Activated CD8-positive, alpha-beta memory T cell treated with anti-CD3 and anti-CD28 coated beads, Interleukin-2, amount 50 U/mL, for 24 hours (primary cell): Measurements from ENCODE around the gene EEFSEC.
"Not testable (repeated sequence)": the region's sequence is repeated elsewhere in the genome, so short reads cannot be mapped to it uniquely, and the experiment has no call there.

Experiments used
- DNase-seq: peaks from one replicate; pipeline ENCODE4 v3.0.0-alpha.2; 2020; ENCODE audit errors: extremely low read depth

Gene EEFSEC

DNA sequence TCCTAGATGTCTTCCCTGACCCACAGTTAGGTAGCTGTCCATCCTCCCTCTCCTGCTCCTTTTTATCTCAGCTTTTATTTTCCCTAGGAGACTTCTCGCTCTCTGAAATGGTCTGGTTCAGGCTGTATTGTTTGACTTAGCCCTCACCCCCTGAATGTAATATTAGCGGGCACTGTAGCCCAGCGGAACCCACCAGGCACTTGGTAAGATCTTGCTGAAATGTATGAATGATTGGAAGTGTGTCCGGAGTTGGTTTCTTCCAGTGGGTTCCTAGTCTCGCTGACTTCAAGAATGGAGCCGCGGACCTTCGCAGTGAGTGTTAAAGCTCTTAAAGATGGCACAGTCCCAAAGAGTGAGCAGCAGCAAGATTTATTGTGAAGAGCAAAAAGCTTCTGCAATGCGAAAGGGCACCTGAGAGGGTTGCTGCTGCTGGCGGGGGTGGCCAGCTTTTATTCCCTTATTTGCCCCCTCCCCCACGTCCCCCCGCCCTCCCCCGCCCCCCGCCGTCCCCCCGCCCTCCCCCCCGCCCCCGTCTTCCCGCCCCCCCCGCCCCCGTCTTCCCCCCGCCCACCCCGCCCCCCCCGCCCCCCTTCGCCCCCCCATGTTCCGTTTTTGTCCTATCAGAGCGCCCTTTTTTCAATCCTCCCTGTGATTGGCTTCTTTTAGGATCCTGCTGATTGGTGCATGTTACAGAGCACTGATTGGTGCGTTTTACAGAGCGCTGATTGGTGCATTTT lies 694 bp upstream of the EEFSEC start:
- no peak for DNase-seq

DNA sequence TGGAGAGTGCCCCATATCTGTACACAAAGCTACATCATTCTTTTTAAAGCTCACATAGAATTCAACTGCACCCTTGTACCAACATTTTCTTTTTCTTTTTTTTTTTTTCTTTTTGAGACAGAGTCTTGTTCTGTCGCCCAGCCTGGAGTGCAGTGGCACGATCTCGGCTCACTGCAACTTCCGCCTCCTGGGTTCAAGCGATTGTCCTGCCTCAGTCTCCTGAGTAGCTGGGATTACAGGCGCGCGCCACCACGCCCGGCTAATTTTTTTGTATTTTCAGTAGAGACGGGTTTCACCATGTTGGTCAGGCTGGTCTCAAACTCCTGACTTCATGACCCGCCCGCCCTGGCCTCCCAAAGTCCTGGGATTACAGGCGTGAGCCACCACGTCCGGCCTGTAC lies 1.1 kb downstream of the EEFSEC start:
- not testable (repeated sequence) for DNase-seq

GRCh38 chr3:128155616-128156360 lies 2.5 kb downstream of the EEFSEC start:
- DNase-seq, result no peak

DNA sequence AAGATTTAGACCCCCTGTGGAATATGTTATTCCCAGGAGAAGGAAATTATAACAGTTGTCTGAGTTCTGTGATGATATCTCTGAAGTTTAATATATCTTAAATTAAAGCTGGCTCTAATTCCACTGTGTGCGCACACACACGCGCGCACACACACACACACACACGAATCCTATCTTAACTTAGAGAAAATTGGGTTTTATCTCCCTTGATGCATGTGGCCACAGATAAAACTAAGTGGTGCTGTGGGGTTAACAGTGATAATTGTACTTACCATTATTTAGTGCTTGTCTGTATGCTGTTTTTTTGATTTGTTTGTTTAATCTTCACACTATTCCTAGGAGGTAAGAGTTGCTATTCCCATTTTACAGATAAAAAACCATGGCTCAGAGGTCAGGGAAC lies 7.4 kb downstream of the EEFSEC start:
- DNase-seq, result no peak

GRCh38 chr3:128163432-128163831 lies 10.2 kb downstream of the EEFSEC start:
- DNase-seq, result no peak

DNA sequence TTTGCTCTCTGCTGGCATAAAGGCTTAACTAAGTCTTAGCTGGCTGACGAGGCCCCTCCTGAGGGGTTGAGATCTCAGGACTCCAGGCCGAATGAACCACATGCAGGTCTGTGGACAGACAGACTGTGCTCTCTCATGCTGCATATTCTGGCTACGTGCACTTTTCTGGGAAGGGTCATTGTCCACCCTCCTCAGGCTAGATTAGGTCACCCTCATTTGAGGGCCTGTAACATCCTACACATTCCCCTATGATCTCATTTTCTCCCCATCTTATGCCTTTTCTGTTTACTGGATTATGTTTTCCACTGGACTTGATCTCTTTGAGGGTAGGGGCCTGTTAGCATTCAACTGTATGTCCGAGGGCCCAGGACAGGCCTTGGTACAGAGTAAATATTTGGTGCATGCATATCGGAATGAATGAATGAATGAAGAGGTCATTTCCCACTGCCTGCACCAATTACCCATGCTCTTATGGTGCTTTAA lies 13.7 kb downstream of the EEFSEC start:
- DNase-seq, result no peak

DNA sequence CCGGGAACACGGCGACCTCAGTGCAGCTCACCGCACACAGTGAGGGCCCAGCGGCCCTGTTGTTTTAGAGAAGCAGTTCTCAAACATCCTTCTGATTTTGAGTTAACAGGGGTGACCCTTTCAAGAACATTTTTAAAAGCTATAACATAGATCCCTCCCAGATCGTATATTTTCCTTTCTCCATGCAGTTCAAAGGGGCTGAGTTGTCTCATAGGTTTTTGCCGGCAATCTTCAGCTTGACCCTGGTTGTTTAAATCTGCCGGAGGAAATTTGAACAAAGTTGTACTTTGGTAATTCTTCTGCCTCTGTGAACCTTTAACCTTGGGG lies 14.3 kb downstream of the EEFSEC start:
- no peak for DNase-seq

- DNase-seq, result no peak
Observed at GRCh38 chr3:128167973-128168674, 14.8 kb downstream of the EEFSEC start.

DNA sequence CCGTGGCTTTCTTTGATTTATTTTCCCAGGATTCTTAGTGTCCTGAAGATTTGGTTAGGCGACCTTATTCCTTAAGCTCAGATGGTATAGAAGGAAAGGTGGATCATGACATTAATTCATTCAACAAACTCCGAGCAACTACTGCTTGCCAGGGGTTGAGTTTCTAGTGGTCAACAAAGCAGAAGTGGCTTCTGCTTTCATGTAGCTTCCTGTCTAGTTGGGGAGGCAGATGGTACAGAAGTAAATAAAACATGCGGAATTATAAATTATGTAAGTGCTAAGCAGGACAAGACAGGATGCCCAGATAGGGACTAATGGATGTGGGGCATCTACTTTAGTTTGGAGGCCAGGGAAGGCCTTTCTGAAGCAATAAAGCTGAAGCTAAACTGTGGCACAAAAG lies 15.6 kb downstream of the EEFSEC start:
- DNase-seq, result no peak

- no peak for DNase-seq
Observed at GRCh38 chr3:128170866-128171516, 17.7 kb downstream of the EEFSEC start.

- DNase-seq, result no peak
Observed at GRCh38 chr3:128173200-128173599, 19.9 kb downstream of the EEFSEC start.

DNA sequence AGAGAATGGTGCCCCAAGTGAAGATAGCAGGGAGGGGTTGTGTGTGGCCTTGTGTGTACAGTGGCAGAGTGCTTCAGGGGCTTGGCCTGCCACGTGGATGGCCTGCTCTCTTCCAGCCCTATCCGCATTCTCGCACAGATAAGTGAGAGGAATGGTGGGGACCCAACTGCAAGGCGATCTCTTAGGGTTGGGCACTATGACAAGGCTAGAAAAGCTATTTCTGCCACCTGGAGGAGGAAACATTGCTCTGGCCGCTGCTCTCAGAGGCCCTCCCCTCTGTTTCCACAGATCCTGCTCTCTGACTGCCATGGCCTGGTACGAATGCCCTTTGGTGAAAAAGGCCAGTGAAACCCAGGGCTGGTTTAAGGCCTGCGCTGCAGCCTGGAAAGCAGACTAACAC lies 20.6 kb downstream of the EEFSEC start:
- DNase-seq, result no peak

GRCh38 chr3:128174675-128175590 lies 21.7 kb downstream of the EEFSEC start:
- DNase-seq, result no peak

DNA sequence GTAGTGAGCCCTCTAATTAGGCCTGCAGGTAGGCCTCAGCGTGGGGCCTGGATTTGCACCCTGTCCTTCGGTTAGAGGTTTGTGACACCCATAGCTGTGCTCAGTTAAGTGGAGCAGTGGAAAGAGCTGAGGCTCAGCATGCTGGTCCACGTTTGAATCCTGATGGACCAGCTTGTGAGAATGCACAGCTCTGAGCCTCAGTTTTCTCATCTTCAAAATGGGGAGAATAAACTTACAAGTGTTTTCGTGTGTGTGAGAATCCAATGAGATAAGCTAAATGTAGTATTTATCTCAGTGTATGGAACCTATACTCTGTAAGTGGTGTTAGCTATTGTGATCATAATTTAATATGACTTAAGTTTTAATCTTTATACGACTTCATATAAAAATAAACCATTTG lies 22.5 kb downstream of the EEFSEC start:
- no peak for DNase-seq

GRCh38 chr3:128176276-128176833 lies 23.1 kb downstream of the EEFSEC start:
- no peak for DNase-seq

DNA sequence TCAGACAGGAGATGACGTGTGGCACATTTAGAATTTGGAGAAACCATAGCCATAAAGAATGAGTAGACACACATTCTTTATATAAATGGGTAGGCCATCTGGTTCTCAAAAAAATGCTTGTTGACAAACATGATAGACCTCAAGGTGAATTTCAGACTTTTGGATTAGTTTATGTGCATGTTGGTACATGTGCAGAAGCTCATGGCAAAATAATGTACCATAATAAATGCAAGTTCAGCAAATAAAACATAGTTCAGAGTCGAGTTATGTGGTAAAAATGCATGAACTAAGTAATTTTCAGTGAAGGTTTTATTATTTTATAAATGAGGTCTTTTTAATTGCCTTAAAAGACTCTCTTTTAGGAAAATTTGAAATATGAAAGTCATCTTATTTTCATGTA lies 24.6 kb downstream of the EEFSEC start:
- no peak for DNase-seq

DNA sequence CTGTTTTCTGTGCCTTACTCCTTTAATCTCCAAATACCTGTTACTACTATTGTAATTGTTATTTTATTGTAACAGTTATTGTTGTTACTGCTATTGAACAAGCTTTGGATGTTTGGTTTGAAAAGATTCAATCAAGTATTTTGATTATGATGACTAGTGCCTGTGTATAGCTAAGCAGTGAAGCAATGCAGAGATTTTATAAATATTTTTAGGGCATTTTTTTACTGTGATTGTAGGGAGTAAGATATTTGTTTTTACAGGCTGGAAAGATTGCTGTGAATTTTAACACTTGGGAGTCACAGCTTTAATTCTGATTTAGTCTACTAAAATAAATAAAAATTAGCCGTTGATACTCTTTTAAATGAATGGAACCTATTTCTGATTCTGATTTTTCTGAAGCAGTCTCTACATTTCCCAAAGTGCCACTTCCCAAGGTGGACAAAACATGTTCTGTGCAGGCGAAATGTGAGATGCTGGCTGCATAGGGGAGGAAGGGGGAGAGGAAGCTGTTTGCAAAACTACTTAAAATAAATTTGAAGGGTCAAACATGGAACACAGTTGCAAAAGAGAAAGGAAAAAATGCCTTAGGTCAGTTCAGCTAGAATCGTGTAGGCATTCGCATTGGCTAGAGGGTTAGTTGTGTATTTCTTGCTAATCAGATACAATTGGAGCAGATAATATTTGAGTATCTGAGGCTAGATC lies 25.7 kb downstream of the EEFSEC start:
- no peak for DNase-seq

GRCh38 chr3:128179484-128179819 lies 26.2 kb downstream of the EEFSEC start:
- DNase-seq, result no peak

GRCh38 chr3:128180436-128180835 lies 27.2 kb downstream of the EEFSEC start:
- no peak for DNase-seq

DNA sequence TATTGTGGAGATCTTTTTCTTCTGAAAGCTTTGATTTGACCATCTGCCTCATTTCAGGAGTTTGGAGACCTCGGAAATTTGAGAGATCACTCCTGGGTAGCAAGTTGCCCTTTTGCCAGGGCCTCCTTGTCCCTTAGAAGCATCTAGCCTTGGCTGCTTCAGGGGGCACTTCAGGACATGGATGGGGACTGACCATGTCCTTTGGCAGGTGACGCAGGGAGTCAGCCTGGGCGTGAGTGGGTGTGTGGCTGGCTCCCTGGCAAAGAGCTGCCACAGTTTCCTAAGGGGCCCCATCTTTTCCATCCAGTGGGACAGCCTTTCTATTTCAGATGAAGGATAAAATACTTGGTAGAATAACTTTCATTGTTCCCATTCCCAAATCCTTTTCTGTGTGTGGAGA lies 27.6 kb downstream of the EEFSEC start:
- no peak for DNase-seq
